IMR-90 (cell line): ENCODE results near the gene FLCN. TPM values are rescaled to one million over a fixed set of nuclear protein-coding genes. Genes with fewer than 3 reads are reported as not detected.
"Not testable (repeated sequence)": the region's sequence is repeated elsewhere in the genome, so short reads cannot be mapped to it uniquely, and the experiment has no call there.

Experiments
- ATAC-seq: fragments of 200-7000 bp; cut with Tn5 transposase; 2 replicates; pipeline ENCODE4 v1.9.1; 2020; ENCODE audit warnings: low read depth, mild to moderate bottlenecking, moderate library complexity
- BruUV-seq: library from RNA; stranded (reverse); fragments of 400-500 nt; replicated peaks from 2 replicates; lab custom pipeline; 2021; lab: Mats Ljungman, UMichigan
- CTCF ChIA-PET: fragments of 300-600 bp; formaldehyde crosslinking; extraction: SDS; loops from one replicate; lab custom pipeline; 2021; ENCODE audit warnings: antibody characterized with exemption; lab: Yijun Ruan, JAX
- POLR2A ChIA-PET: fragments of 300-600 bp; sonication (Branson Sonifier 250); formaldehyde crosslinking; loops from one replicate; lab custom pipeline; 2022; ENCODE audit warnings: antibody characterized with exemption; ENCODE audit not compliant: unreplicated experiment; lab: Charles Lee
- DNase-seq: peaks from one replicate; pipeline ENCODE4 v3.0.0; 2013
- H2AFZ ChIP-seq: replicated peaks from 2 replicates; pipeline ENCODE3; 2013; ENCODE audit warnings: low read length, mild to moderate bottlenecking; ENCODE audit not compliant: poor library complexity
- H2AK5ac ChIP-seq: 2 replicates; pipeline ENCODE4 v1.6.1; 2013; ENCODE audit warnings: low read depth, low read length, inconsistent platforms
- H2AK9ac ChIP-seq: replicated peaks from 2 replicates; pipeline ENCODE3; 2013; ENCODE audit warnings: mild to moderate bottlenecking, low read depth, low read length, moderate library complexity; ENCODE audit not compliant: poor library complexity
- H2BK120ac ChIP-seq: 2 replicates; pipeline ENCODE4 v1.6.1; 2013; ENCODE audit warnings: low read depth, low read length, inconsistent platforms
- H2BK15ac ChIP-seq: 3 replicates; pipeline ENCODE4 v1.6.1; 2013; ENCODE audit warnings: low read depth, low read length, inconsistent platforms
- H2BK20ac ChIP-seq: 2 replicates; pipeline ENCODE4 v1.6.1; 2013; ENCODE audit warnings: low read depth, mild to moderate bottlenecking, inconsistent platforms, low read length, moderate library complexity
- H2BK5ac ChIP-seq: 2 replicates; pipeline ENCODE4 v1.6.1; 2013; ENCODE audit warnings: mild to moderate bottlenecking, low read depth, low read length, inconsistent platforms; ENCODE audit not compliant: poor library complexity, severe bottlenecking
- H3K14ac ChIP-seq: replicated peaks from 2 replicates; pipeline ENCODE4 v1.6.1; 2013; ENCODE audit warnings: low read depth, low read length, inconsistent platforms
- H3K18ac ChIP-seq: 2 replicates; pipeline ENCODE4 v1.6.1; 2013; ENCODE audit warnings: low read depth, low read length, control low read depth
- H3K23ac ChIP-seq: 2 replicates; pipeline ENCODE4 v1.6.1; 2013; ENCODE audit warnings: low read depth, low read length, inconsistent platforms
- H3K27ac ChIP-seq: 2 replicates; pipeline ENCODE4 v1.5.1; 2013; ENCODE audit warnings: mild to moderate bottlenecking, control low read depth, low read length; ENCODE audit not compliant: insufficient read depth
- H3K27me3 ChIP-seq: 2 replicates; pipeline ENCODE4 v1.6.1; 2013; ENCODE audit warnings: low read length; ENCODE audit not compliant: control insufficient read depth, insufficient read depth
- H3K36me3 ChIP-seq: 2 replicates; pipeline ENCODE4 v1.6.1; 2013; ENCODE audit warnings: low read length, mixed read lengths; ENCODE audit not compliant: control insufficient read depth, insufficient read depth
- H3K4ac ChIP-seq: 2 replicates; pipeline ENCODE4 v1.6.1; 2013; ENCODE audit warnings: low read depth, low read length, inconsistent platforms
- H3K4me1 ChIP-seq: 2 replicates; pipeline ENCODE4 v1.6.1; 2013; ENCODE audit warnings: low read length, mixed read lengths; ENCODE audit not compliant: control insufficient read depth, insufficient read depth
- H3K4me2 ChIP-seq: 2 replicates; pipeline ENCODE4 v1.6.1; 2013; ENCODE audit warnings: low read depth, mild to moderate bottlenecking, control low read depth, low read length, moderate library complexity
- H3K4me3 ChIP-seq: 2 replicates; pipeline ENCODE4 v1.5.1; 2013; ENCODE audit warnings: low read depth, mild to moderate bottlenecking, control low read depth, low read length, moderate library complexity; ENCODE audit not compliant: insufficient read depth
- H3K56ac ChIP-seq: 2 replicates; pipeline ENCODE4 v1.6.1; 2013; ENCODE audit warnings: low read length, inconsistent platforms; ENCODE audit not compliant: insufficient read depth; ENCODE audit errors: extremely low read depth
- H3K79me1 ChIP-seq, 2 experiments: 2 replicates each; pipeline ENCODE4 v1.6.1; 2013; ENCODE audit warnings: low read length in 2 of 2, inconsistent platforms in 1 of 2, low read depth in 1 of 2
- H3K9ac ChIP-seq: 2 replicates; pipeline ENCODE4 v1.6.1; 2013; ENCODE audit warnings: low read depth, low read length, control low read depth
- H3K9me1 ChIP-seq: 2 replicates; pipeline ENCODE4 v1.6.1; 2013; ENCODE audit warnings: low read length, inconsistent platforms; ENCODE audit not compliant: insufficient read depth
- H3K9me3 ChIP-seq: 2 replicates; pipeline ENCODE4 v1.6.1; 2013; ENCODE audit warnings: low read length; ENCODE audit not compliant: control insufficient read depth, insufficient read depth
- H4K20me1 ChIP-seq: 2 replicates; pipeline ENCODE4 v1.6.1; 2013; ENCODE audit warnings: low read length, inconsistent platforms; ENCODE audit not compliant: insufficient read depth
- H4K5ac ChIP-seq: 2 replicates; pipeline ENCODE4 v1.6.1; 2013; ENCODE audit warnings: mild to moderate bottlenecking, low read depth, low read length, control low read depth
- H4K8ac ChIP-seq, 2 experiments: 2 replicates each; pipeline ENCODE4 v1.6.1; 2013; ENCODE audit warnings: low read depth in 2 of 2, low read length in 2 of 2, control low read depth in 1 of 2, inconsistent platforms in 1 of 2
- H4K91ac ChIP-seq: 2 replicates; pipeline ENCODE4 v1.6.1; 2013; ENCODE audit warnings: low read depth, low read length, inconsistent platforms; ENCODE audit not compliant: insufficient read depth
- RFX5 ChIP-seq: IDR thresholded peaks from 2 replicates; pipeline ENCODE4 v1.8.0; 2012; ENCODE audit warnings: low read depth, mild to moderate bottlenecking, low read length, moderate library complexity
- WGBS, 2 experiments: methylation state at CpG; one replicate each; pipeline versions ENCODE4 v1.1.5 to v1.1.7; 2013; ENCODE audit warnings: missing lambda C conversion rate in 2 of 2; ENCODE audit not compliant: insufficient read length in 1 of 2; ENCODE audit errors: extremely low coverage in 2 of 2; 5-methylcytosine and 5-hydroxymethylcytosine counted together
- dilution Hi-C: fragments of 300-500 bp; cut with HindIII; formaldehyde crosslinking; loops from one replicate; pipeline ENCODE4 v1.14.3; 2018; ENCODE audit warnings: low sequenced_read_pairs; ENCODE audit not compliant: unreplicated experiment
- in situ Hi-C: fragments of 300-500 bp; cut with MboI; formaldehyde crosslinking; loops from 3 replicates; pipeline ENCODE4 v1.14.3; 2019; ENCODE audit warnings: low sequenced_read_pairs, inconsistent platforms, mixed read lengths
- intact Hi-C: fragments of 100-400 bp; cut with micrococcal nuclease; formaldehyde crosslinking; loops from 2 replicates; pipeline ENCODE4 v1.10.0; 2022
- polyA plus RNA-seq, 3 experiments: library from polyadenylated mRNA; depleted of rRNA; stranded (reverse); fragments of >200 nt; gene quantifications; 2 replicates each; pipeline ENCODE4 v1.2.3, GENCODE V29; 2012; ENCODE audit warnings: low replicate concordance in 1 of 3
- total RNA-seq: library from RNA; depleted of rRNA; stranded (reverse); fragments of >200 nt; gene quantifications from 2 replicates; pipeline ENCODE4 v1.2.3, GENCODE V29; 2012

FLCN gene
- total and polyA plus RNA-seq, 2 of the 4 experiments (the other 2 are of a cell fraction): 16.8 to 24.8 TPM

DNA sequence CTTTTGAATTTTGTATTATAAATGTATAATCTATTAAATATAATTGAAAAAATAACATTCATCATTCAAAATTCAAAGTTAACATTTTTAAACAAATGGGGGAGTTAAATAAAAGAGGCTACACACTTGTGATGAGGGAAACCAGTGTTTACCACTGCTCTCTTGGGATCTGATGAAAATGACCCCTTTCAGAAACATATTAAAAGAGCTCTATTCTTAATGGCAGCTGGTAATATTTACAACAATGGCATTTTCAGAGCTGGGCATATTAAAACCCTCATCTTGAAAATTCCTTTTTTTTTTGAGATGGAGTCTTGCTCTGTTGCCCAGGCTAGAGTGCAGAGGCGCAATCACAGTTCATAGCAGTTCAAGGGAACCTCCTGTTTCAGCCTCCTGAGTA, 19.3 kb upstream of the FLCN start:
- Histone ChIP-seq H2AFZ (no peak overlapping the region), H4K5ac (no peak overlapping the region), H3K27me3 (no peaks in the 10 kb centered on the region), H2BK5ac (no peak overlapping the region), H4K8ac (no peak overlapping the region), H4K20me1 (no peaks in the 10 kb centered on the region), H3K23ac (no peak overlapping the region), H3K18ac (no peak overlapping the region), H3K9me3 (no peaks in the 10 kb centered on the region), H3K56ac (no peak overlapping the region), H3K79me1 (peaks cover 3 to 10% of the 10 kb centered on the region in 2 experiments; a peak in 2 of 4 replicates), H2BK120ac (no peak overlapping the region), H3K4me3 (no peak overlapping the region), H3K14ac (no peak overlapping the region), H2AK5ac (no peak overlapping the region), H2AK9ac (no peak overlapping the region), H3K9ac (no peak overlapping the region), H3K27ac (no peak overlapping the region), H4K91ac (no peak overlapping the region), H3K4me1 (no peaks in the 10 kb centered on the region), H2BK15ac (no peak overlapping the region), H3K4me2 (no peak overlapping the region), H3K36me3 (peaks cover 46% of the 10 kb centered on the region), H2BK20ac (no peak overlapping the region), H3K4ac (no peak overlapping the region), H3K9me1 (peaks cover 3% of the 10 kb centered on the region; the same call in 1 of the 2 replicates)
- no CpG with 5 or more reads among the region's 1 CpG for WGBS, 2 experiments
- no TSS peak for BruUV-seq
- POLR2A ChIA-PET: no interaction called here
- ATAC-seq (no peak), DNase-seq (no peak)
- intact Hi-C loops: no loop called here
- dilution Hi-C loops: no loop called here
- CTCF ChIA-PET: interaction anchor here (0.7 to 1.1 kb wide), 3 partner anchors 11 to 49 kb away, joined by 3 to 4 read pairs (median 3); no protein-coding TSS in a partner anchor
- no peak for TF ChIP-seq RFX5
- in situ Hi-C loops: no loop called here

DNA sequence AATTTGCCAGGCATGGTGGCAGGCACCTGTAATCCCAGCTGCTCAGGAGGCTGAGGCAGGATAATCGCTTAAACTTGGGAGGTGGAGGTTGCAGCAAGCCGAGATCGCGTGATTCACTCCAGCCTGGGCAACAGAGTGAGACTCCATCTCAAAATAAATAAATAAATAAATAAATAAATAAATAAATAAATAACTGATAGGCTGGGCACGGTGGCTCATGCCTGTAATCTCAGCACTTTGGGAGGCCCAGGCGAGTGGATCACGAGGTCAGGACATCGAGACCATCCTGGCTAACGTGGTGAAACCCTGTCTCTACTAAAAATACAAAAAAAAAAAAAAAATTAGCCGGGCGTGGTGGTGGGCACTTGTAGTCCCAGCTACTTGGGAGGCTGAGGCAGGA, 18.7 kb upstream of the FLCN start:
- H2BK120ac ChIP-seq, dilution Hi-C loops, H4K5ac ChIP-seq, H3K23ac ChIP-seq, H2BK20ac ChIP-seq, in situ Hi-C loops, ATAC-seq, H3K4me2 ChIP-seq, H3K27ac ChIP-seq, H3K27me3 ChIP-seq, DNase-seq, intact Hi-C loops, H3K4me1 ChIP-seq, H3K4ac ChIP-seq, H2AK9ac ChIP-seq, H4K91ac ChIP-seq, BruUV-seq, H2AK5ac ChIP-seq, H3K4me3 ChIP-seq, H4K20me1 ChIP-seq, H4K8ac ChIP-seq, H3K9me3 ChIP-seq, H3K9me1 ChIP-seq, H2BK15ac ChIP-seq, H3K18ac ChIP-seq, H3K9ac ChIP-seq, H2AFZ ChIP-seq, POLR2A ChIA-PET, H2BK5ac ChIP-seq, H3K14ac ChIP-seq, H3K56ac ChIP-seq: not testable (repeated sequence)
- H3K36me3 ChIP-seq: peaks cover 46% of the 10 kb centered on the region
- no CpG with 5 or more reads among the region's 11 CpGs for WGBS, 2 experiments
- CTCF ChIA-PET: interaction anchor here (0.7 to 0.8 kb wide), 2 partner anchors 12 to 48 kb away, joined by 3 read pairs; no protein-coding TSS in a partner anchor
- peaks cover 3 to 10% of the 10 kb centered on the region in 2 experiments; a peak in 2 of 4 replicates for H3K79me1 ChIP-seq
